ENCODE results near the gene PTK6. TPM values are rescaled to one million over a fixed set of nuclear protein-coding genes. Genes with fewer than 3 reads are reported as not detected.
"Not testable (repeated sequence)": the region's sequence is repeated elsewhere in the genome, so short reads cannot be mapped to it uniquely, and the experiment has no call there.

Gene PTK6
- total RNA-seq, 1 donor from 2014 or later, result 0.33 TPM

- no peak for DNase-seq (ENCODE audit: low read depth)
- peaks cover 4% of the 10 kb centered on the region for H3K27me3 ChIP-seq (ENCODE audit: control insufficient read depth, insufficient read depth, low read length)
- peak within 1 kb of the TSS; percentile 71 for H3K4me3 ChIP-seq (ENCODE audit: low read depth, low read length)
- no peaks in the 10 kb centered on the region for H3K36me3 ChIP-seq (ENCODE audit: control insufficient read depth, insufficient read depth, low read length)
- TF ChIP-seq, protein P1, sequence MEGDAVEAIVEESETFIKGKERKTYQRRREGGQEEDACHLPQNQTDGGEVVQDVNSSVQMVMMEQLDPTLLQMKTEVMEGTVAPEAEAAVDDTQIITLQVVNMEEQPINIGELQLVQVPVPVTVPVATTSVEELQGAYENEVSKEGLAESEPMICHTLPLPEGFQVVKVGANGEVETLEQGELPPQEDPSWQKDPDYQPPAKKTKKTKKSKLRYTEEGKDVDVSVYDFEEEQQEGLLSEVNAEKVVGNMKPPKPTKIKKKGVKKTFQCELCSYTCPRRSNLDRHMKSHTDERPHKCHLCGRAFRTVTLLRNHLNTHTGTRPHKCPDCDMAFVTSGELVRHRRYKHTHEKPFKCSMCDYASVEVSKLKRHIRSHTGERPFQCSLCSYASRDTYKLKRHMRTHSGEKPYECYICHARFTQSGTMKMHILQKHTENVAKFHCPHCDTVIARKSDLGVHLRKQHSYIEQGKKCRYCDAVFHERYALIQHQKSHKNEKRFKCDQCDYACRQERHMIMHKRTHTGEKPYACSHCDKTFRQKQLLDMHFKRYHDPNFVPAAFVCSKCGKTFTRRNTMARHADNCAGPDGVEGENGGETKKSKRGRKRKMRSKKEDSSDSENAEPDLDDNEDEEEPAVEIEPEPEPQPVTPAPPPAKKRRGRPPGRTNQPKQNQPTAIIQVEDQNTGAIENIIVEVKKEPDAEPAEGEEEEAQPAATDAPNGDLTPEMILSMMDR (IDR thresholded peaks at IDR 0.05; ENCODE audit: insufficient read depth, low read length, poor library complexity, severe bottlenecking), result no peak
These were observed 37.1 kb upstream of the PTK6 start, which contains the start of gene HELZ2 for GRCh38 chr20:63574156-63574828. TSS of gene HELZ2 (minus strand) at chr20:63574239. CDS start at chr20:63572385, 1,854 bp downstream.

GRCh38 chr20:63573647-63574131 is 36.5 kb upstream of the PTK6 start:
- TF ChIP-seq, protein P1 (IDR thresholded peaks at IDR 0.05; ENCODE audit: insufficient read depth, low read length, poor library complexity, severe bottlenecking), result no peak
- no peak for DNase-seq (ENCODE audit: low read depth)
- H3K27me3 ChIP-seq (ENCODE audit: control insufficient read depth, insufficient read depth, low read length), result peaks cover 2% of the 10 kb centered on the region
- no peaks in the 10 kb centered on the region for H3K36me3 ChIP-seq (ENCODE audit: control insufficient read depth, insufficient read depth, low read length)
- peak overlapping the region; percentile 71 for H3K4me3 ChIP-seq (ENCODE audit: low read depth, low read length)

DNA sequence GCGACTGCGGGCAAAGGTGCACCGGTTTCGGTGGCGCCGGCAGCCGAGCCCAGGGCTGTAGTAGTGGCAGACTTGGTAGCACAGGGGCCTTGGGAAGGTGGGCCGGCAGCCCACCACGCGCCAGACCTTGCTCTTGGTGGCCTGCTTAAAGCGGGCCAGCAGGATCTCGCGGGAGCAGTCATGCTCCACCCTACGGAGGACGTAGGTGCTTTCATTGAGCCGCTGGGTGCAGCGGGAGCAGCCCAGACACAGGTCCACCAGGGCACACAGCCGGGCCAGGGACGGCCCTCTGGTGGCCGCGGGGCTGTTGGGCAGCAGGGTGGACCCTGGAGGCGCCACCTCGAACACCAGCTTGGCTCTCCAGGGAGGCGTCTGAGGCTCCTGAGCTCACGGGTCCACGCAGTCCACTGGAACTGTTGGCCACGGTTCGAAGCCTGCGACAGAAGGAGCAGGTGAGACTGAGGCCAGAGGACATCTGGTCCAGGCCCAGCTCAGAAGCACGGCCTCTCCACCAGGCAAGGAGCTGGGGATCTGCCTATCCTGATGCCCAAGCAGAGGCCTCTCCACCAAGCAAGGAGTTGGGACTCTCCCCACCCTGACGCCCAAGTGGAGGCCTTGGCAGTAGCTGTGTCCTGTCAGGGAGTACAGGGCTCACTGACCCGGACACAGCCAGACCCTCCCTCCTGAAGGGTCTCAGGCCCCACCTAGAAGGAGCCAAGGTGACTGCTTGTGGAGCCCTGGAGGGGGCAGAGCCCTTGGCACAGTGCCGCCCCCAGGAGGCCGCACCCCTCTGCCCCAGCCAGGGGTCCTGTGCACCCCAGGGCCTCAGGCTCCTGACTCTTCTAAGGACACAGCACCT is 35.8 kb upstream of the PTK6 start:
- no peak for DNase-seq (ENCODE audit: low read depth)
- Histone ChIP-seq H3K27me3 (ENCODE audit: control insufficient read depth, insufficient read depth, low read length) (peaks cover 2% of the 10 kb centered on the region), H3K36me3 (ENCODE audit: control insufficient read depth, insufficient read depth, low read length) (no peaks in the 10 kb centered on the region), H3K4me3 (ENCODE audit: low read depth, low read length) (peak overlapping the region; percentile 71)
- TF ChIP-seq, protein P1 (IDR thresholded peaks at IDR 0.05; ENCODE audit: insufficient read depth, low read length, poor library complexity, severe bottlenecking), result peak; percentile 15

DNA sequence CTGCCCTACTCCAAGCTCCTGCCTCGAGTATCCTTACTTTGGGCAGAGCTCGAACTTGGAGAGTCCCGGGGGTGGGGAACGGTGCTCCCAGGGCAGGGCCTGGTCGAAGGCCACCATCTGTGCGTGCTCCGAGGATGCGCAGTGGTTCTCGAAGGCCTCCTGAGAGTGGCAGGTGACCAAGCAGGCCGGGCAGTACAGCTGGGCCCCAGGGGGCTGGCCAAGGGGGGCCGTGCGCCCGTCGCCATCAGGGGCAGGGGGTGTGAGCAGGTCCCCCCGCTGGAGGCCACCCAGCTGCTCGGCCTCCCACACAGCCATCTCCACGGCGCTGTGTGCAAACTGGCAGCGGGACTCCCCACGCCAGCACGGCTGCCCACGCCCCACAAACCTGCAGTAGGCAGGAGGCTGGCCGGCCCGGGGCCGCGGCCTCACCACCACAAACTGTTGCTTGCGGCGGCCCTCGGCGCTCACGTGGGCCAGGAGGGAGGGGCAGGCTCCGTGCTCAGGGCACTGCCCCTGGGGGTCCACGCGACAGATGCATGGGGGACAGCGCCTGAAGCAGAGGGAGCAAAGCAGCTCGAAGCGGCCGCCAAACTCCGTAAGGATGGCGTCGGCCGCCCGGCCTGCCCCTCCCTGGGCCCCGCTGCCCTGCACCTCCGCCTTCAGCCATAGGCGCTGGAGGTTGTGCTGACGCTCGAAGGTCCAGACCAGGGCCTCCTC is 35.1 kb upstream of the PTK6 start:
- peaks cover under 1% of the 10 kb centered on the region for H3K27me3 ChIP-seq (ENCODE audit: control insufficient read depth, insufficient read depth, low read length)
- DNase-seq (ENCODE audit: low read depth), result no peak
- no peak overlapping the region for H3K4me3 ChIP-seq (ENCODE audit: low read depth, low read length)
- H3K36me3 ChIP-seq (ENCODE audit: control insufficient read depth, insufficient read depth, low read length), result no peaks in the 10 kb centered on the region
- TF ChIP-seq, protein P1 (IDR thresholded peaks at IDR 0.05; ENCODE audit: insufficient read depth, low read length, poor library complexity, severe bottlenecking), result no peak

GRCh38 chr20:63571087-63571478 is 33.9 kb upstream of the PTK6 start:
- H3K27me3 ChIP-seq (ENCODE audit: control insufficient read depth, insufficient read depth, low read length); H3K36me3 ChIP-seq (ENCODE audit: control insufficient read depth, insufficient read depth, low read length); H3K4me3 ChIP-seq (ENCODE audit: low read depth, low read length); DNase-seq (ENCODE audit: low read depth): not testable (repeated sequence)
